Measurements from ENCODE around the gene SLC24A5.

DNA sequence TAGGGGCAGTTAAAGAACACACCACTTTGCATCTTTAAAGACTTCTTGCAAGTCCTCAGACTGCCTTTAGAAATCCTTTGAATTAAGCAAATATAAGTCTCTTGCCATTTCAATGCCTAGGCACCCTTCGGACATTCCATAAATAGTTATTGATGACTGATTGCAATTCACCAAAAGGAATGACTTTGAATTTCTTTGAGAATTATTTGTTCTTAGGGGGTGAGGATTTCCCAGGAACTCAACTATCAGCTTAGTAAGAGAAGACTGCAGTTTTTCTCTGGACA lies 57.8 kb downstream of the SLC24A5 start:
- no peak for TF ChIP-seq CTCF (IDR thresholded peaks at IDR 0.05 in 4 of 5, conservative IDR thresholded peaks at IDR 0.05 in 1 of 5)
- TF ChIP-seq POLR2A (IDR thresholded peaks at IDR 0.05), result no peak

Measured in gastrocnemius medialis (tissue), 4 donors.